ENCODE data around the gene ATXN7L1.

ATXN7L1 gene

GRCh38 chr7:105876091-105876963, at the start of gene ATXN7L1:
Gene ATXN7L1, minus strand, starts transcription at chr7:105876599. Its CDS starts 41 bp downstream, at chr7:105876558.
- Histone ChIP-seq H3K4me3 (ENCODE audit: low read depth, low read length) (peak within 1 kb of the TSS; percentile 74), H3K27me3 (replicated peaks) (no peaks in the 10 kb centered on the region), H3K27ac (peak within 1 kb of the TSS; percentile 95), H3K36me3 (replicated peaks) (no peaks in the 10 kb centered on the region)
- peak; percentile 96 for DNase-seq
- TF ChIP-seq, protein P1, sequence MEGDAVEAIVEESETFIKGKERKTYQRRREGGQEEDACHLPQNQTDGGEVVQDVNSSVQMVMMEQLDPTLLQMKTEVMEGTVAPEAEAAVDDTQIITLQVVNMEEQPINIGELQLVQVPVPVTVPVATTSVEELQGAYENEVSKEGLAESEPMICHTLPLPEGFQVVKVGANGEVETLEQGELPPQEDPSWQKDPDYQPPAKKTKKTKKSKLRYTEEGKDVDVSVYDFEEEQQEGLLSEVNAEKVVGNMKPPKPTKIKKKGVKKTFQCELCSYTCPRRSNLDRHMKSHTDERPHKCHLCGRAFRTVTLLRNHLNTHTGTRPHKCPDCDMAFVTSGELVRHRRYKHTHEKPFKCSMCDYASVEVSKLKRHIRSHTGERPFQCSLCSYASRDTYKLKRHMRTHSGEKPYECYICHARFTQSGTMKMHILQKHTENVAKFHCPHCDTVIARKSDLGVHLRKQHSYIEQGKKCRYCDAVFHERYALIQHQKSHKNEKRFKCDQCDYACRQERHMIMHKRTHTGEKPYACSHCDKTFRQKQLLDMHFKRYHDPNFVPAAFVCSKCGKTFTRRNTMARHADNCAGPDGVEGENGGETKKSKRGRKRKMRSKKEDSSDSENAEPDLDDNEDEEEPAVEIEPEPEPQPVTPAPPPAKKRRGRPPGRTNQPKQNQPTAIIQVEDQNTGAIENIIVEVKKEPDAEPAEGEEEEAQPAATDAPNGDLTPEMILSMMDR (IDR thresholded peaks at IDR 0.05; ENCODE audit: low read depth, low read length, missing control alignments) = peak; percentile 37
- in situ Hi-C loops (cut with HindIII; ENCODE audit: low pct_ligation_motif_present, low sequenced_read_pairs) = no loop called here

GRCh38 chr7:105926131-105926530, 49.7 kb upstream of the ATXN7L1 start:
- H3K36me3 ChIP-seq (replicated peaks) = no peaks in the 10 kb centered on the region
- no peak for DNase-seq
- in situ Hi-C loops (cut with HindIII; ENCODE audit: low pct_ligation_motif_present, low sequenced_read_pairs) = no loop called here
- H3K27ac ChIP-seq = no peak overlapping the region
- H3K27me3 ChIP-seq (replicated peaks) = no peaks in the 10 kb centered on the region
- no peak overlapping the region for H3K4me3 ChIP-seq (ENCODE audit: low read depth, low read length)
- TF ChIP-seq, protein P1 (IDR thresholded peaks at IDR 0.05; ENCODE audit: low read depth, low read length, missing control alignments) = no peak

DNA sequence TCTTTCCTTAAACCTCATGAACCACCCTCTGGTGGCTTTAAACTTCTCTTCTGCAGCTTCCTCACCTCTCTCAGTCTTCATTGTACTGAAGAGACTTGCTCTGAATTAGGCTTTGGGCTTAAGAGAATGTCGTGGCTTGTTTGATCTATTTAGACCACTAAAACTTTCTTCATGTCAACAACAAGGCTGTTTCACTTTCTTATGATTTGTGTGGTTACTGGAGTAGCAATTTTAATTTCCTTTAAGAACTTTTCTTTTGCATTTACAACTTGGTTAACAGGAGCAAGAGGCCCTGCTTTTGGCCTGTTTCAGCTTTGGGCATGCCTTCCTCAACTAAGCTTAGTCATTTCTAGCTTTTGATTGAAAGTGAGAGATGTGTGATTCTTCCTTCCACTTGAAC, 48.5 kb upstream of the ATXN7L1 start:
- no peak overlapping the region for H3K4me3 ChIP-seq (ENCODE audit: low read depth, low read length)
- DNase-seq = no peak
- in situ Hi-C loops (cut with HindIII; ENCODE audit: low pct_ligation_motif_present, low sequenced_read_pairs) = no loop called here
- no peaks in the 10 kb centered on the region for H3K27me3 ChIP-seq (replicated peaks)
- TF ChIP-seq, protein P1 (IDR thresholded peaks at IDR 0.05; ENCODE audit: low read depth, low read length, missing control alignments) = no peak
- H3K36me3 ChIP-seq (replicated peaks) = no peaks in the 10 kb centered on the region
- no peak overlapping the region for H3K27ac ChIP-seq

DNA sequence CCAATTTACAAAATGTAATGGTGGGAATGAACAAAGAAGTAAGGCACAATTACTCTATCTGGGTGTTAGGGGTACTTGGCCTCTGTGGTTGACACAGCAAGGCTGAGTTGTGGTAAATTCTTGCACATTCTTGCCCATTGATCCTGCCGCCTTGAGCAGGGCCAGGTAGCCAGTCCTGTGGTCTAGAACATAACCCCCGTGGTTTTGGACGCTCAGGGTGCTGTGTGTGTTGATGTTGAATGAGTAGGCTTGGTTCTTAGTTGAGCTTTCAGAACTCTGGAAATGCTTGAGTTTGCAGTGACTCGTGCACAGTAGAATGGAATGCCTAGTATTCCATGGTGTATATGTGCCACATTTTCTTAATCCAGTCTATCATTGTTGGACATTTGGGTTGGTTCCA, 44.4 kb upstream of the ATXN7L1 start:
- TF ChIP-seq, protein P1 (IDR thresholded peaks at IDR 0.05; ENCODE audit: low read depth, low read length, missing control alignments) = no peak
- no peak overlapping the region for H3K4me3 ChIP-seq (ENCODE audit: low read depth, low read length)
- in situ Hi-C loops (cut with HindIII; ENCODE audit: low pct_ligation_motif_present, low sequenced_read_pairs) = no loop called here
- no peaks in the 10 kb centered on the region for H3K27me3 ChIP-seq (replicated peaks)
- H3K36me3 ChIP-seq (replicated peaks) = no peaks in the 10 kb centered on the region
- H3K27ac ChIP-seq = no peak overlapping the region
- DNase-seq = peak; percentile 16

DNA sequence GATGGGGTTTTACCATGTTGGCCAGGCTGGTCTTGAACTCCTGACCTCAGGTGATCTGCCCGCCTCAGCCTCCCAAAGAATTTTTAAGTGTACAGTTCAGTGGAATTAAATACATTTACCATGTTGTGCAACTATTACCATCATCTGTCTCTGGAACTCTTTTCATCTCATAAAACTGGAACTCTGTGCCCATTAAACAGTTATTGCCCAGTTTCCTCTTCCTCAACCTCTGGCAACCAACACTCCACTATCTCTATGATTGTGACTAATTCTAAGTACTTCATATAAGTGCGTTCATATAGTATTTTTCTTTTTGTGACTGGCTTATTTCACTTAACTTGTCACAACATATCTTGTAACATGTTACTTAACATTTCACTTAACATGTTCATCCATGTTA, 41.3 kb upstream of the ATXN7L1 start:
- TF ChIP-seq, protein P1 (IDR thresholded peaks at IDR 0.05; ENCODE audit: low read depth, low read length, missing control alignments) = no peak
- H3K4me3 ChIP-seq (ENCODE audit: low read depth, low read length) = no peak overlapping the region
- H3K36me3 ChIP-seq (replicated peaks) = no peaks in the 10 kb centered on the region
- no peak overlapping the region for H3K27ac ChIP-seq
- DNase-seq = no peak
- no peaks in the 10 kb centered on the region for H3K27me3 ChIP-seq (replicated peaks)
- in situ Hi-C loops (cut with HindIII; ENCODE audit: low pct_ligation_motif_present, low sequenced_read_pairs) = no loop called here
